ENCODE measurements around the gene GMCL2.

Gene GMCL2

GRCh38 chr5:178174456-178174855, 12.7 kb downstream of the GMCL2 start:
- no peak overlapping the region for H3K27ac ChIP-seq (ENCODE audit: low read depth, low read length)
- H3K9me2 ChIP-seq (replicated peaks; ENCODE audit: control insufficient read depth, low read length) = no peaks in the 10 kb centered on the region
- no peak overlapping the region for H3K4me2 ChIP-seq (ENCODE audit: low read length)
- TF ChIP-seq EZH2phosphoT487 (IDR thresholded peaks at IDR 0.05; ENCODE audit: borderline replicate concordance, low read length) = no peak
- TF ChIP-seq CTCF (IDR thresholded peaks at IDR 0.05; ENCODE audit: low read depth, low read length, poor library complexity, severe bottlenecking) = no peak
- H3K4me3 ChIP-seq (ENCODE audit: low read length) = no peak overlapping the region
- no peaks in the 10 kb centered on the region for H4K20me1 ChIP-seq (ENCODE audit: control insufficient read depth, insufficient read depth, low read depth, low read length)
- no peaks in the 10 kb centered on the region for H3K79me2 ChIP-seq (ENCODE audit: control insufficient read depth, low read length)
- H3F3A ChIP-seq (ENCODE audit: control insufficient read depth, insufficient read depth) = 0 out of 2 replicates have a peak, but pooled peaks cover 2% of the 10 kb centered on the region
- H3K27me3 ChIP-seq (ENCODE audit: control insufficient read depth, low read length) = no peaks in the 10 kb centered on the region
- H3K9me3 ChIP-seq (ENCODE audit: control insufficient read depth, insufficient read depth, low read length) = no peaks in the 10 kb centered on the region
- no peaks in the 10 kb centered on the region for H3K4me1 ChIP-seq (ENCODE audit: control insufficient read depth, low read length)
- H3K36me3 ChIP-seq (ENCODE audit: control insufficient read depth, low read length) = no peaks in the 10 kb centered on the region

- H3K79me2 ChIP-seq (ENCODE audit: control insufficient read depth, low read length) = no peaks in the 10 kb centered on the region
- 0 out of 2 replicates have a peak, but pooled peaks cover 7% of the 10 kb centered on the region for H3F3A ChIP-seq (ENCODE audit: control insufficient read depth, insufficient read depth)
- no peaks in the 10 kb centered on the region for H3K9me3 ChIP-seq (ENCODE audit: control insufficient read depth, insufficient read depth, low read length)
- no peak overlapping the region for H3K4me2 ChIP-seq (ENCODE audit: low read length)
- no peak overlapping the region for H3K27ac ChIP-seq (ENCODE audit: low read depth, low read length)
- no peaks in the 10 kb centered on the region for H3K9me2 ChIP-seq (replicated peaks; ENCODE audit: control insufficient read depth, low read length)
- H4K20me1 ChIP-seq (ENCODE audit: control insufficient read depth, insufficient read depth, low read depth, low read length) = no peaks in the 10 kb centered on the region
- TF ChIP-seq CTCF (IDR thresholded peaks at IDR 0.05; ENCODE audit: low read depth, low read length, poor library complexity, severe bottlenecking) (no peak), EZH2phosphoT487 (IDR thresholded peaks at IDR 0.05; ENCODE audit: borderline replicate concordance, low read length) (no peak)
- no peaks in the 10 kb centered on the region for H3K27me3 ChIP-seq (ENCODE audit: control insufficient read depth, low read length)
- H3K36me3 ChIP-seq (ENCODE audit: control insufficient read depth, low read length) = no peaks in the 10 kb centered on the region
- H3K4me3 ChIP-seq (ENCODE audit: low read length) = no peak overlapping the region
- H3K4me1 ChIP-seq (ENCODE audit: control insufficient read depth, low read length) = peaks cover 11% of the 10 kb centered on the region
Observed at GRCh38 chr5:178170455-178170854, 16.7 kb downstream of the GMCL2 start.

- H3K27me3 ChIP-seq (ENCODE audit: control insufficient read depth, low read length) = no peaks in the 10 kb centered on the region
- H3K36me3 ChIP-seq (ENCODE audit: control insufficient read depth, low read length) = no peaks in the 10 kb centered on the region
- H3K4me3 ChIP-seq (ENCODE audit: low read length) = no peak overlapping the region
Observed at GRCh38 chr5:178165581-178165980, 21.6 kb downstream of the GMCL2 start.

More at GRCh38 chr5:178165581-178165980, 21.6 kb downstream of the GMCL2 start:
- Histone ChIP-seq H4K20me1 (ENCODE audit: control insufficient read depth, insufficient read depth, low read depth, low read length) (no peaks in the 10 kb centered on the region), H3K9me2 (replicated peaks; ENCODE audit: control insufficient read depth, low read length) (no peaks in the 10 kb centered on the region), H3K9me3 (ENCODE audit: control insufficient read depth, insufficient read depth, low read length) (no peaks in the 10 kb centered on the region), H3K4me2 (ENCODE audit: low read length) (no peak overlapping the region), H3K79me2 (ENCODE audit: control insufficient read depth, low read length) (no peaks in the 10 kb centered on the region), H3K4me1 (ENCODE audit: control insufficient read depth, low read length) (peaks cover 22% of the 10 kb centered on the region), H3K27ac (ENCODE audit: low read depth, low read length) (no peak overlapping the region), H3F3A (ENCODE audit: control insufficient read depth, insufficient read depth) (0 out of 2 replicates have a peak, but pooled peaks cover 5% of the 10 kb centered on the region)
- TF ChIP-seq EZH2phosphoT487 (IDR thresholded peaks at IDR 0.05; ENCODE audit: borderline replicate concordance, low read length) (no peak), CTCF (IDR thresholded peaks at IDR 0.05; ENCODE audit: low read depth, low read length, poor library complexity, severe bottlenecking) (no peak)
